Stimulated activated CD4-positive, alpha-beta T cell treated with anti-CD3 and anti-CD28 coated beads, Interleukin-1b, Interleukin-23, amount 100 ng/mL, for 48 hours (primary cell): Measurements from ENCODE around the gene NCAPH2.
"Not testable (repeated sequence)": the region's sequence is repeated elsewhere in the genome, so short reads cannot be mapped to it uniquely, and the experiment has no call there.

Experiments
- DNase-seq: peaks from one replicate; pipeline ENCODE4 v3.0.0-alpha.2; 2020

The NCAPH2 gene

GRCh38 chr22:50520184-50520583, 12.2 kb downstream of the NCAPH2 start:
- DNase-seq, result not testable (repeated sequence)

- no peak for DNase-seq
These were observed 12.9 kb downstream of the NCAPH2 start for GRCh38 chr22:50520826-50521453.

GRCh38 chr22:50521710-50522109, 13.7 kb downstream of the NCAPH2 start:
- no peak for DNase-seq

- DNase-seq, result no peak
These were observed 14.3 kb downstream of the NCAPH2 start for GRCh38 chr22:50522208-50522805.

GRCh38 chr22:50522806-50523438, 14.9 kb downstream of the NCAPH2 start:
- no peak for DNase-seq

- no peak for DNase-seq
These were observed 15.4 kb downstream of the NCAPH2 start for GRCh38 chr22:50523458-50523805.

GRCh38 chr22:50523806-50524675, 16.0 kb downstream of the NCAPH2 start:
- no peak for DNase-seq

- no peak for DNase-seq
These were observed 16.7 kb downstream of the NCAPH2 start for GRCh38 chr22:50524676-50525103.

GRCh38 chr22:50525104-50525857, 17.3 kb downstream of the NCAPH2 start, which contains the start of gene SCO2:
TSS of gene SCO2 (minus strand) at chr22:50525598. CDS start at chr22:50524411, 1,187 bp downstream.
- peak; percentile 98 for DNase-seq

- no peak for DNase-seq
These were observed 17.8 kb downstream of the NCAPH2 start for GRCh38 chr22:50525858-50526107.

GRCh38 chr22:50526108-50526833, 18.2 kb downstream of the NCAPH2 start:
- DNase-seq, result peak; percentile 91

GRCh38 chr22:50526834-50527801, 19.1 kb downstream of the NCAPH2 start:
- DNase-seq, result peak; percentile 55

GRCh38 chr22:50527921-50528681, 20.1 kb downstream of the NCAPH2 start:
- no peak for DNase-seq

GRCh38 chr22:50528682-50529415, 20.8 kb downstream of the NCAPH2 start:
- DNase-seq, result no peak

- no peak for DNase-seq
These were observed 21.4 kb downstream of the NCAPH2 start for GRCh38 chr22:50529416-50529896.

GRCh38 chr22:50529897-50530579, 22.0 kb downstream of the NCAPH2 start, which contains the start of gene TYMP:
TSS of gene TYMP (minus strand) at chr22:50530012. CDS start at chr22:50529709, 303 bp downstream.
- DNase-seq, result peak; percentile 64

GRCh38 chr22:50530580-50530876, 22.5 kb downstream of the NCAPH2 start:
- DNase-seq, result peak; percentile 47

GRCh38 chr22:50530877-50531545, 23.0 kb downstream of the NCAPH2 start:
- DNase-seq, result peak; percentile 86
